HepG2 (cell line): Measurements from ENCODE around the gene TOR1B. TPM values are rescaled to one million over a fixed set of nuclear protein-coding genes. Genes with fewer than 3 reads are reported as not detected.

ENCODE experiments used
- ARID2 ChIP-seq: sonication (generic); formaldehyde crosslinking; IDR thresholded peaks from 2 replicates; pipeline ENCODE4 v1.8.1; 2022; ENCODE audit warnings: mild to moderate bottlenecking, missing genetic modification reagents, borderline replicate concordance
- CAMTA2 ChIP-seq: sonication (generic); formaldehyde crosslinking; IDR thresholded peaks from 2 replicates; pipeline ENCODE4 v1.4.0; 2020; ENCODE audit warnings: mild to moderate bottlenecking, missing genetic modification reagents, borderline replicate concordance
- KLF11 ChIP-seq: IDR thresholded peaks from 2 replicates; pipeline ENCODE4 v1.6.1; 2016; ENCODE audit warnings: missing compliant biosample characterization
- KLF9 ChIP-seq: IDR thresholded peaks from 2 replicates; pipeline ENCODE4 v1.6.1; 2016; ENCODE audit warnings: low read depth
- MAZ ChIP-seq, 2 experiments: sonication (generic) in 1 of 2; formaldehyde crosslinking in 1 of 2; IDR thresholded peaks; 2 replicates each; pipeline versions ENCODE4 v1.5.0 to v1.6.1; 2012 to 2020; ENCODE audit warnings: low read depth in 2 of 2, mild to moderate bottlenecking in 2 of 2, borderline replicate concordance in 1 of 2, improper control_type of control experiment in 1 of 2, low read length in 1 of 2, missing genetic modification reagents in 1 of 2, moderate library complexity in 1 of 2
- MLLT10 ChIP-seq: sonication (generic); formaldehyde crosslinking; IDR thresholded peaks from 2 replicates; pipeline ENCODE4 v1.4.0; 2020; ENCODE audit warnings: missing genetic modification reagents
- SALL2 ChIP-seq: sonication (generic); formaldehyde crosslinking; IDR thresholded peaks from 2 replicates; pipeline ENCODE4 v1.8.1; 2023; ENCODE audit warnings: mild to moderate bottlenecking, missing genetic modification reagents, inconsistent platforms
- ZNF264 ChIP-seq: sonication (generic); formaldehyde crosslinking; IDR thresholded peaks from 2 replicates; pipeline ENCODE4 v1.4.0; 2020; ENCODE audit warnings: missing genetic modification reagents
- polyA plus RNA-seq, 8 experiments: library from polyadenylated mRNA; depleted of rRNA in 3 of 8; stranded (reverse) in 7 of 8; unstranded in 1 of 8; fragments of >200 nt; fragmentation: Illumina TruSeq in 4 of 8; extraction: Trizol in 4 of 8; gene quantifications; 2 replicates each; pipeline versions ENCODE4 v1.2.1 to v1.2.3, GENCODE V29; 2011 to 2016; ENCODE audit warnings: low read depth in 4 of 8, missing spikeins in 1 of 8, mixed read lengths in 1 of 8; ENCODE audit not compliant: insufficient read depth in 1 of 8
- total RNA-seq, 5 experiments: library from RNA; depleted of rRNA; stranded (reverse); fragments of >200 nt; fragmentation: Illumina TruSeq; extraction: Trizol; gene quantifications; 2 replicates each; pipeline ENCODE4 v1.2.3, GENCODE V29; 2016; ENCODE audit warnings: low read depth in 1 of 5
- TF ChIP-seq, protein P1 (sequence below): sonication (generic); formaldehyde crosslinking; IDR thresholded peaks from 2 replicates; pipeline ENCODE4 v1.5.1; 2020; ENCODE audit warnings: mild to moderate bottlenecking, missing genetic modification reagents, borderline replicate concordance
- TF ChIP-seq, protein P2 (sequence below): sonication (generic); formaldehyde crosslinking; IDR thresholded peaks from 2 replicates; pipeline ENCODE4 v1.4.0; 2020; ENCODE audit warnings: missing genetic modification reagents
- TF ChIP-seq, protein P3 (sequence below): sonication (generic); formaldehyde crosslinking; IDR thresholded peaks from 2 replicates; pipeline ENCODE4 v1.5.1; 2020; ENCODE audit warnings: missing genetic modification reagents, mild to moderate bottlenecking, borderline replicate concordance
- TF ChIP-seq, protein P4 (sequence below): sonication (generic); formaldehyde crosslinking; IDR thresholded peaks from 2 replicates; pipeline ENCODE4 v1.9.0; 2022; ENCODE audit warnings: missing genetic modification reagents, mild to moderate bottlenecking, borderline replicate concordance
- TF ChIP-seq, protein P5 (sequence below): IDR thresholded peaks from 2 replicates; pipeline ENCODE4 v1.6.1; 2012; ENCODE audit warnings: inconsistent platforms
- TF ChIP-seq, protein P6 (sequence below): sonication (generic); formaldehyde crosslinking; IDR thresholded peaks from 2 replicates; pipeline ENCODE4 v1.4.0; 2020; ENCODE audit warnings: missing genetic modification reagents, mild to moderate bottlenecking, borderline replicate concordance
- TF ChIP-seq, protein P7 (sequence below): IDR thresholded peaks from 2 replicates; pipeline ENCODE4 v1.6.1; 2016; ENCODE audit warnings: low read depth, borderline replicate concordance
- TF ChIP-seq, protein P8 (sequence below): IDR thresholded peaks from 2 replicates; pipeline ENCODE4 v1.6.1; 2016; ENCODE audit warnings: mild to moderate bottlenecking, missing biosample characterization, missing genetic modification reagents

TOR1B gene
- total and polyA plus RNA-seq, 2 of the 13 experiments (the other 11 are each of a cell fraction or from before 2014, with no cell fraction given): 18.1 to 21.3 TPM

DNA sequence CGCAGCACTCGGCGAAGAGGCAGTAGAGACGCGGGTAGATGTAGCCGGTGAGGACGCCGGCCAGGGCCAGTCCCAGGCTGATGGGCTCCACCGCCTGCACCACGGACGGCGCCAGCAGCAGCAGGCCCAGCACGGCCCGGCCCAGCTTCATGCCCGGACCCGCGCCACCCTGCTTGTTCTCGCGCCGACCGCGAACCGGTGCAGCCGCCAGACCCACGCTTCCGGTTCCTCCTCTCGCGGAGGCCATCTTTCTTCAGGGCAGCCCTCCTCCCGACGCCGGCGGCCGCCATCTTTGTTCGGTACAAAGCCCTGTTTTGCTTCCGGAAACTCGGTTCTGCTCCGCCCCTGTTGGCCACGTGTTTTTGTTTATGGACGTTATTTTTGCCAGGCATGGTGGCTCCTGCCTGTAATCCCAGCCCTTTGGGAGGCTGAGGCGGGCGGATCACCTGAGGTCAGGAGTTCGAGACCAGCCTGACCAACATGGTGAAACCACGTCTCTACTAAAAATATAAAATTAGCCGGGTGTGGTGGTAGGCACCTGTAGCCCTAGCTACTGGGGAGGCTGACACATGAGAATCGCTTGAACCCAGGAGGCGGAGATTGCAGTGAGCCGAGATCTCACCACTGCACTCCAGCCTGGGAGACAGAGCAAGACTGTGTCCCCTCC, 21.1 kb downstream of the TOR1B start, which contains the start of gene TOR1A (continued):
- no peak for TF ChIP-seq KLF9 (CRISPR knock-in tag)
- TF ChIP-seq ZNF264: peak; percentile 88
- TF ChIP-seq SALL2 (CRISPR knock-in tag): peak; percentile 91
- TF ChIP-seq, protein P1, sequence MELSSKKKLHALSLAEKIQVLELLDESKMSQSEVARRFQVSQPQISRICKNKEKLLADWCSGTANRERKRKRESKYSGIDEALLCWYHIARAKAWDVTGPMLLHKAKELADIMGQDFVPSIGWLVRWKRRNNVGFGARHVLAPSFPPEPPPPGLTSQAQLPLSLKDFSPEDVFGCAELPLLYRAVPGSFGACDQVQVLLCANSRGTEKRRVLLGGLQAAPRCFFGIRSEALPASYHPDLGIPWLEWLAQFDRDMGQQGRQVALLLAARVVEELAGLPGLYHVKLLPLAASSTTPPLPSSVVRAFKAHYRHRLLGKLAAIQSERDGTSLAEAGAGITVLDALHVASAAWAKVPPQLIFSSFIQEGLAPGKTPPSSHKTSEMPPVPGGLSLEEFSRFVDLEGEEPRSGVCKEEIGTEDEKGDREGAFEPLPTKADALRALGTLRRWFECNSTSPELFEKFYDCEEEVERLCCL: peak; percentile 79; the same call in 1 of the 2 replicates
- TF ChIP-seq CAMTA2 (CRISPR knock-in tag): 0 out of 2 replicates have a peak, but pooled peaks have one; percentile 16
- TF ChIP-seq, protein P2, sequence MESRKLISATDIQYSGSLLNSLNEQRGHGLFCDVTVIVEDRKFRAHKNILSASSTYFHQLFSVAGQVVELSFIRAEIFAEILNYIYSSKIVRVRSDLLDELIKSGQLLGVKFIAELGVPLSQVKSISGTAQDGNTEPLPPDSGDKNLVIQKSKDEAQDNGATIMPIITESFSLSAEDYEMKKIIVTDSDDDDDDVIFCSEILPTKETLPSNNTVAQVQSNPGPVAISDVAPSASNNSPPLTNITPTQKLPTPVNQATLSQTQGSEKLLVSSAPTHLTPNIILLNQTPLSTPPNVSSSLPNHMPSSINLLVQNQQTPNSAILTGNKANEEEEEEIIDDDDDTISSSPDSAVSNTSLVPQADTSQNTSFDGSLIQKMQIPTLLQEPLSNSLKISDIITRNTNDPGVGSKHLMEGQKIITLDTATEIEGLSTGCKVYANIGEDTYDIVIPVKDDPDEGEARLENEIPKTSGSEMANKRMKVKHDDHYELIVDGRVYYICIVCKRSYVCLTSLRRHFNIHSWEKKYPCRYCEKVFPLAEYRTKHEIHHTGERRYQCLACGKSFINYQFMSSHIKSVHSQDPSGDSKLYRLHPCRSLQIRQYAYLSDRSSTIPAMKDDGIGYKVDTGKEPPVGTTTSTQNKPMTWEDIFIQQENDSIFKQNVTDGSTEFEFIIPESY (CRISPR knock-in tag): peak; percentile 33
- no peak for TF ChIP-seq MLLT10 (CRISPR knock-in tag)
- TF ChIP-seq, protein P3, sequence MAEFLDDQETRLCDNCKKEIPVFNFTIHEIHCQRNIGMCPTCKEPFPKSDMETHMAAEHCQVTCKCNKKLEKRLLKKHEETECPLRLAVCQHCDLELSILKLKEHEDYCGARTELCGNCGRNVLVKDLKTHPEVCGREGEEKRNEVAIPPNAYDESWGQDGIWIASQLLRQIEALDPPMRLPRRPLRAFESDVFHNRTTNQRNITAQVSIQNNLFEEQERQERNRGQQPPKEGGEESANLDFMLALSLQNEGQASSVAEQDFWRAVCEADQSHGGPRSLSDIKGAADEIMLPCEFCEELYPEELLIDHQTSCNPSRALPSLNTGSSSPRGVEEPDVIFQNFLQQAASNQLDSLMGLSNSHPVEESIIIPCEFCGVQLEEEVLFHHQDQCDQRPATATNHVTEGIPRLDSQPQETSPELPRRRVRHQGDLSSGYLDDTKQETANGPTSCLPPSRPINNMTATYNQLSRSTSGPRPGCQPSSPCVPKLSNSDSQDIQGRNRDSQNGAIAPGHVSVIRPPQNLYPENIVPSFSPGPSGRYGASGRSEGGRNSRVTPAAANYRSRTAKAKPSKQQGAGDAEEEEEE (CRISPR knock-in tag): 0 out of 2 replicates have a peak, but pooled peaks have one; percentile 33
- peak; percentile 91 for TF ChIP-seq KLF11 (CRISPR knock-in tag)
- TF ChIP-seq, protein P4, sequence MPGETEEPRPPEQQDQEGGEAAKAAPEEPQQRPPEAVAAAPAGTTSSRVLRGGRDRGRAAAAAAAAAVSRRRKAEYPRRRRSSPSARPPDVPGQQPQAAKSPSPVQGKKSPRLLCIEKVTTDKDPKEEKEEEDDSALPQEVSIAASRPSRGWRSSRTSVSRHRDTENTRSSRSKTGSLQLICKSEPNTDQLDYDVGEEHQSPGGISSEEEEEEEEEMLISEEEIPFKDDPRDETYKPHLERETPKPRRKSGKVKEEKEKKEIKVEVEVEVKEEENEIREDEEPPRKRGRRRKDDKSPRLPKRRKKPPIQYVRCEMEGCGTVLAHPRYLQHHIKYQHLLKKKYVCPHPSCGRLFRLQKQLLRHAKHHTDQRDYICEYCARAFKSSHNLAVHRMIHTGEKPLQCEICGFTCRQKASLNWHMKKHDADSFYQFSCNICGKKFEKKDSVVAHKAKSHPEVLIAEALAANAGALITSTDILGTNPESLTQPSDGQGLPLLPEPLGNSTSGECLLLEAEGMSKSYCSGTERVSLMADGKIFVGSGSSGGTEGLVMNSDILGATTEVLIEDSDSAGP: peak; percentile 77
- TF ChIP-seq, protein P5, sequence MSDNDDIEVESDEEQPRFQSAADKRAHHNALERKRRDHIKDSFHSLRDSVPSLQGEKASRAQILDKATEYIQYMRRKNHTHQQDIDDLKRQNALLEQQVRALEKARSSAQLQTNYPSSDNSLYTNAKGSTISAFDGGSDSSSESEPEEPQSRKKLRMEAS: peak; percentile 92
- TF ChIP-seq, protein P6, sequence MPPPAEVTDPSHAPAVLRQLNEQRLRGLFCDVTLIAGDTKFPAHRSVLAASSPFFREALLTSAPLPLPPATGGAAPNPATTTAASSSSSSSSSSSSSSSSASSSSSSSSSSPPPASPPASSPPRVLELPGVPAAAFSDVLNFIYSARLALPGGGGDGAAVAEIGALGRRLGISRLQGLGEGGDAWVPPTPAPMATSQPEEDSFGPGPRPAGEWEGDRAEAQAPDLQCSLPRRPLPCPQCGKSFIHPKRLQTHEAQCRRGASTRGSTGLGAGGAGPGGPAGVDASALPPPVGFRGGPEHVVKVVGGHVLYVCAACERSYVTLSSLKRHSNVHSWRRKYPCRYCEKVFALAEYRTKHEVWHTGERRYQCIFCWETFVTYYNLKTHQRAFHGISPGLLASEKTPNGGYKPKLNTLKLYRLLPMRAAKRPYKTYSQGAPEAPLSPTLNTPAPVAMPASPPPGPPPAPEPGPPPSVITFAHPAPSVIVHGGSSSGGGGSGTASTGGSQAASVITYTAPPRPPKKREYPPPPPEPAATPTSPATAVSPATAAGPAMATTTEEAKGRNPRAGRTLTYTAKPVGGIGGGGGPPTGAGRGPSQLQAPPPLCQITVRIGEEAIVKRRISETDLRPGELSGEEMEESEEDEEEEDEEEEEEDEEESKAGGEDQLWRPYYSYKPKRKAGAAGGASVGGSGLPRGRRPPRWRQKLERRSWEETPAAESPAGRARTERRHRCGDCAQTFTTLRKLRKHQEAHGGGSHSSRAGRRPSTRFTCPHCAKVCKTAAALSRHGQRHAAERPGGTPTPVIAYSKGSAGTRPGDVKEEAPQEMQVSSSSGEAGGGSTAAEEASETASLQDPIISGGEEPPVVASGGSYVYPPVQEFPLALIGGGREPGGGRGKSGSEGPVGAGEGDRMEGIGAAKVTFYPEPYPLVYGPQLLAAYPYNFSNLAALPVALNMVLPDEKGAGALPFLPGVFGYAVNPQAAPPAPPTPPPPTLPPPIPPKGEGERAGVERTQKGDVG (CRISPR knock-in tag): no peak
- TF ChIP-seq MAZ (IDR thresholded peaks at IDR 0.05; ENCODE audit: borderline replicate concordance, low read depth, low read length): no peak
- peak; percentile 74 for TF ChIP-seq MAZ (CRISPR knock-in tag; IDR thresholded peaks at IDR 0.05; ENCODE audit: low read depth)
- TF ChIP-seq, protein P7, sequence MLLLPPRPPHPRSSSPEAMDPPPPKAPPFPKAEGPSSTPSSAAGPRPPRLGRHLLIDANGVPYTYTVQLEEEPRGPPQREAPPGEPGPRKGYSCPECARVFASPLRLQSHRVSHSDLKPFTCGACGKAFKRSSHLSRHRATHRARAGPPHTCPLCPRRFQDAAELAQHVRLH (CRISPR knock-in tag): peak; percentile 96; the same call in 1 of the 2 replicates
- no peak for TF ChIP-seq ARID2 (CRISPR knock-in tag)
- TF ChIP-seq, protein P8, sequence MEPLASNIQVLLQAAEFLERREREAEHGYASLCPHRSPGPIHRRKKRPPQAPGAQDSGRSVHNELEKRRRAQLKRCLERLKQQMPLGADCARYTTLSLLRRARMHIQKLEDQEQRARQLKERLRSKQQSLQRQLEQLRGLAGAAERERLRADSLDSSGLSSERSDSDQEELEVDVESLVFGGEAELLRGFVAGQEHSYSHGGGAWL (CRISPR knock-in tag): peak; percentile 91
